GM18951 (cell line): Measurements from ENCODE around the gene HACE1.
"Not testable (repeated sequence)": the region's sequence is repeated elsewhere in the genome, so short reads cannot be mapped to it uniquely, and the experiment has no call there.

ENCODE experiments used
- POLR2A ChIP-seq: IDR thresholded peaks from 4 replicates; pipeline ENCODE4 v1.6.1; 2011; ENCODE audit warnings: mild to moderate bottlenecking; ENCODE audit not compliant: insufficient read length, insufficient read depth; ENCODE audit errors: extremely low read depth
- in situ Hi-C: fragments of 300-500 bp; cut with MboI; formaldehyde crosslinking; loops from one replicate; pipeline ENCODE4 v1.12.0; 2022; ENCODE audit warnings: low sequenced_read_pairs, mixed read lengths, inconsistent platforms; ENCODE audit not compliant: unreplicated experiment

The HACE1 gene

GRCh38 chr6:104859225-104860146 lies at the start of gene HACE1:
TSS of gene HACE1 (minus strand) at chr6:104859919. CDS start at chr6:104859642, 277 bp downstream.
- peak; percentile 68 for TF ChIP-seq POLR2A
- in situ Hi-C loops: no loop called here

DNA sequence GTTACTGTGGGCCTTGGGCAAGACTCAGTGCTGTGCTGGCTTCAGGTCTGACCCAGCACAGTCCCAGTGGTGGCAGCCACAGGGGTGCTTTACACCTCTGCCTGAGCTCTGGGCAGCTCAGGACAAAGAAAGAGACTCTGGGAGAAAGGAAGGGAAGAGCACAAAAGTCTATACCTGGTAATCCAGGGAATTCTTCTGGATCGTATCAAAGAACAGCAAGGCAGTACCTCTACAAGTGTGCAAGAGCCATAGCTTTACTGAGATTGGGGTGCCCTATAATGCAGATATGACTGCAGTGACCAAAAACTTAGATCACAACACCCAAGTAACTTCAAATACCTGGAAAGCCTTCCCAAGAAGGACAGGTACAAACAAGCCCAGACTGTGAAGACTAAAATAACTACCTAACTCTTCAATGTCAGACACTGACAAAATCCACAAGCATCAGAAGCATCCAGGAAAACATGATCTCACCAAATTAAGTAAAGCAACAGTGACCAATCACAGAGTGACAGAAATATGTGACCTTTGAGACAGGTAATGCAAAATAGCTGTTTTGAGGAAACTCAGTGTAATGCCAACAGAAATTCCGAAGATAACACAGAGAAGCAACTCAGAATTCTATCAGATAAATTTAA lies 49.3 kb upstream of the HACE1 start:
- no peak for TF ChIP-seq POLR2A
- in situ Hi-C loops: no loop called here

- in situ Hi-C loops: no loop called here
- TF ChIP-seq POLR2A: no peak
Observed at GRCh38 chr6:104908031-104908887, 48.5 kb upstream of the HACE1 start.

DNA sequence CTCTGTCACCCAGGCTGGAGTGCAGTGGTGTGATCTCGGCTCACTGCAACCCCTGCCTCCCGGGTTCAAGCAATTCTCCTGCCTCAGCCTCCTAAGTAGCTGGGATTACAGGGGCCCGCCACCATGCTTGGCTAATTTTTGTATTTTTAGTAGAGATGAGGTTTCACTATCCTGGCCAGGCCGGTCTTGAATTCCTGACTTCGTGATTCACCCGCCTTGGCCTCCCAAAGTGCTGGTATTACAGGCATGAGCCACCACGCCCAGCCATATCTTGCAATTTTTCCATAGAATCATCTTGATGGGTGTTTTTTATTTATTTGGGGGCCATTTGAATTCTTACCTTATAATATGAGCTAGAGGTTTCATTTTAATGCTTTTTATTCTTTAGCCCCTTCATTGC lies 39.2 kb upstream of the HACE1 start:
- in situ Hi-C loops: not testable (repeated sequence)

GRCh38 chr6:104896914-104897313 lies 37.2 kb upstream of the HACE1 start:
- no peak for TF ChIP-seq POLR2A
- in situ Hi-C loops: no loop called here

GRCh38 chr6:104888066-104888465 lies 28.3 kb upstream of the HACE1 start:
- TF ChIP-seq POLR2A: no peak
- in situ Hi-C loops: no loop called here

DNA sequence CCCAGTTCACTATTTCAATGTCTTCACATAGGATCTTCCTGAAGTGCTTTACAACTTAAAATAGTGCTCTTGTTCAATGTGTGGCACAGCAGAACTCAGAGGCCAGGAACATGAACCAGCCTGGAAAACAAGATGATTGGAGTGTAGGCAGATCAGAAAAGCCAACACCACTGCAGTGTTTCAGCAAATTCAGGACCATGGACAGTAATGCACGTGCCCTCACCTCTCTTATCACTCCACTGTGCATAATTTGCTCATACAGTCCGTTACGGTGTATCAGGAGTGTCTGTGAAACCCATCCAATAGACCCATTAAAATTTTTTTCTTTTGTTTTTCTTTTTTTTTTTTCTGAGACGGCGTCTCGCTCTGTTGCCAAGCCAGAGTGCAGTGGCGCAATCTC lies 27.6 kb upstream of the HACE1 start:
- in situ Hi-C loops: no loop called here
- no peak for TF ChIP-seq POLR2A

- in situ Hi-C loops: no loop called here
- no peak for TF ChIP-seq POLR2A
Observed at GRCh38 chr6:104885518-104886043, 25.9 kb upstream of the HACE1 start.

GRCh38 chr6:104884867-104885517 lies 25.3 kb upstream of the HACE1 start:
- no peak for TF ChIP-seq POLR2A
- in situ Hi-C loops: no loop called here

GRCh38 chr6:104881964-104882668 lies 22.4 kb upstream of the HACE1 start:
- in situ Hi-C loops: no loop called here
- TF ChIP-seq POLR2A: no peak

DNA sequence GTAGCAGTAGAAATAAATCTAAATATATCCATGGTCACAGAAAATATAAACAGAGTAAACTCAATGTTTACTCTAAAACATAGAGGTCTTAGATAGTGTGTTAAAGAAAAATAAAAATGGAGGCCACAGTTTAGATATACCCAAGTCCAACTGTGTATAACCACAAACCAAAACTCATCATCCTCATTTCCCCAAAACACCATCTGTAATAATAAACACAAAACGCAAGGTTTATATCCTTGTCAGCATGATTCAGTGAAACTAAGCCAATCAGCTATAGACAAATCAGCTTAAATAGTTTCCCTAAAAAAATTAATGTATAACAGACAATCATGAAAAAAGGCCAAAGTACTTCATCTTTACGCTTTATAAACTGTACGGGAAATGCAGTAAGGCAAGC lies 2.7 kb upstream of the HACE1 start:
- no peak for TF ChIP-seq POLR2A
- in situ Hi-C loops: no loop called here

GRCh38 chr6:104860221-104860620 lies 502 bp upstream of the HACE1 start:
- TF ChIP-seq POLR2A: no peak
- in situ Hi-C loops: no loop called here

GRCh38 chr6:104858642-104859041 lies 1.1 kb downstream of the HACE1 start:
- in situ Hi-C loops: no loop called here
- no peak for TF ChIP-seq POLR2A
